GM18520 (cell line): ENCODE data around the gene SYNE2.

Experiments used
- ATAC-seq: cut with Tn5 transposase; IDR thresholded peaks from one replicate; pipeline ENCODE4 v1.9.1; 2021; ENCODE audit not compliant: unreplicated experiment

SYNE2 gene

DNA sequence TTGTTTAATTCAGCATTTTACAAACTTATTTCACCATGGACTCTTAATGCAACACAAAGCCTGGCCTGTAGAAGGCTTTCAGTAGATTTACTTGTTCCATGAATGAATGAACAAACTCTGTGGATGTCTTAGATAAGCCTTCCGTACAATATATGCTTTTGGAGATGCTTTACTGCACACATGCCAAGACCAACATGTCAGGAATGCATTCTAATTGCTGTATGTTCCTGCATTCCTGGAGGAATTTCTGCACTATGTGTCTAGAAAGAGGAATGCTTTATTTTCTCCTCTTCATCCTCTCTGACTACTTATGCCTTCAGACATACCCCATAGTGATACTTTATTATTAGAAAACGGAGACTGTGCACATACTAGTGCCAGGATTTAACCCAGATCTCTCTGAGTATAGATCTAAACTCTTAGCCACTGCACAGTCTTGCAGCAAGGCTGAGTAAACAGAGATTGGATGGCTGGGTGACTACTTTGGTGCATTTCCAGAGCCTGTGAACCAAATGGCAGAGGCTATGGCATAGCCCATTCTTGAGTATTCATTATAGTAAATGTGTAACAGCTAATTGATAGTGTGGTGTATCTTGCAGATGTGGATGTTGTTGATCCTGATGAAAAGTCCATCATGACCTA is 108.2 kb downstream of the SYNE2 start:
- no peak for ATAC-seq

DNA sequence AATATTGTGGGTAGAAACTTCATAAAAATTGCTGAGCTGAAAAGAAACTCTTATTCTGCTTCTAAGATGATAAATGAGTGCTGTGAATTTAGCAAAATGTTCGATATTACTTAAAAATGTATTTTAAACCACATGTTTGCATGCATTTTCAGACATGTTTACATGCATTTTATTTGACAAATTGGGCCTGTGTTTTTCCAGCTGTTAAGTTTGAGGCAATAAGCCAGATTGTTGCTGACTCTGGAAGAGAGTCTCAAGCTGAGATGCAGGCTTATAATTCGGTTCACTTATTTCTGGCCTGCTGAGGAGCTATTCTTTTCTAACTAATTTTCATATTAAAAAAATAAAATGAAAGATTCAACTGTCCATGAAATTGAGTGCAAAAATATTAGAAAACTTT is 110.1 kb downstream of the SYNE2 start:
- no peak for ATAC-seq

DNA sequence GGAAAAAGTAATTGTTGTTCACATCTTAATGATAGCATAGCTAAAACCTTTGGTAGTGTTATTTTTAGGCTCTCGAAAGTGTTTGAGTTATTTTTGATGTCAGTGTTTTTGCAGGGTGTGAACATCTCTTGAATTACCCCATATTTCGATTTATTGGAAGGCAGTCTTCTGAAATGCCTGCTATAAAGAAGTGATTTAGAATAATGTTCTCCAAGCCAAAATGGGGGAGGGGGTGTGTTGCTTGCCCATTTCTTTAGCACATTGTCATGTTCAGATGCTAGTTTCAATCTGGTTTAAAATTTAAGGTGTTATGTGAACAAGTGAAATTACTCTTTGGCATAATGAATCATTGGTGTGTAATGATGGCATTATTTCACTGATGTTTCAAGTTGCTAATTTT is 110.6 kb downstream of the SYNE2 start:
- ATAC-seq: no peak

DNA sequence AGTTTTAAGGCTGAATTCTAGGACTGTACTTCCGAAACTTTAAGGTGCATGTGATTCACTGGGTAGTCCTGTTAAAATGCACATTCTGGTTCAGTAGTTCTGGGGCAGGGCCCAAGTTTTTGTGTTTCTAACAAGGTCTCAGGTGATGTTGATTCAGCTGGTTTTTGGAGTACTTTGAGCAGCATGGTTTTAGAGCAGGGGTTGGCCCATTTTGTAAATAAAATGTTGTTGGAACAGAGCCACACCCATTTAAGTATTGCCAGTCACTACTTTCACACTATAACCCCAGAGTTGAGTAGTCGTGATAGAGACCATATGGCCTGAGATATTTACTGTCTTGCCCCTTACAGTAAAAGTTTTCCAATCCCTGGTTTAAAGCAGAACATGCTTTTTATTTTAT is 111.3 kb downstream of the SYNE2 start:
- no peak for ATAC-seq

DNA sequence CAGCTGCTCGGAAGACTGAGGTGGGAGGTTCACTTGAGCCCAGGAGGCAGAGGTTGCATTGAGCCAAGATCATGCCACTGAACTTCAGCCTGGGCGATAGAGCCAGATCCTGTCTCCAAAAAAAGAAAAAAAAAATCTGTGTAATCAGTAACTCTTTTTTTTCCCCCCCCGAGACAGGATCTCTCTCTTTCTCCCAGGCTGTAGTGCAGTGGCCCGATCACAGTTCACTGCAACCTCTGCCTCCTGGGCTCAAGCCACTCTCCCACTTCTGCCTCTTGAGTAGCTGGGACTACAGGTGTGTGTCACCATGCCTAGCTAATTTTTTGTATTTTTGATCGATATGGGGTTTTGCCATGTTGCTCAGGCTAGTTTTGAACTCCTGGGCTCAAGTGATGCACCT is 113.6 kb downstream of the SYNE2 start:
- no peak for ATAC-seq

DNA sequence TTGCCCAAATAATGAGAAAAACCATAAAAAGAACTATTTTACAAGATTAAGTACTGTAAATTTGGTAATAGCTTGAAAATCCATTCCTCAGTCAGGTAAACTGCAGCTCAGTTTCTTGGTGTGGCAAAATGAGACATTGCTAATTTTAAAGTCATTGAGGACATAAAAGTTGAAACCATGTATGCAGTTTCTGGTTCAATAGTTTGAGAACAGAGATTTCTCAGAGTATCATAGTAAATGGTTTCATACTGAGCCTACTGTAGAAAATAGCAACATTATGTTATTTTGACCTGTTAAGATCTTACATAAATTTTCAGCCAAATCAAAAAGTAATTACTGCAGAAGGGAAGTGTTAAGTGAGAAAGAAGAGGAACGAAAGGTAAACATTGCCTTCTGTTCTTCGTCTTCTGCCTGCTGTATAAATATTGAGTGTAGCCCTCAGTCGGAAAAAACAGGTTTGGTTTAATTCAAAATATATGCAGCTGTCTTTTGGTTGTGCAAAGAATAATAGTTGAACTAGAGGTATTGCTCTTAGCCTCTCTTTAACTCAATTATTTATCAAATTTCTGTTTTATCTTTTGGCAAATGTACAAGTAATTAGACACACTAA is 119.6 kb downstream of the SYNE2 start:
- ATAC-seq: no peak

DNA sequence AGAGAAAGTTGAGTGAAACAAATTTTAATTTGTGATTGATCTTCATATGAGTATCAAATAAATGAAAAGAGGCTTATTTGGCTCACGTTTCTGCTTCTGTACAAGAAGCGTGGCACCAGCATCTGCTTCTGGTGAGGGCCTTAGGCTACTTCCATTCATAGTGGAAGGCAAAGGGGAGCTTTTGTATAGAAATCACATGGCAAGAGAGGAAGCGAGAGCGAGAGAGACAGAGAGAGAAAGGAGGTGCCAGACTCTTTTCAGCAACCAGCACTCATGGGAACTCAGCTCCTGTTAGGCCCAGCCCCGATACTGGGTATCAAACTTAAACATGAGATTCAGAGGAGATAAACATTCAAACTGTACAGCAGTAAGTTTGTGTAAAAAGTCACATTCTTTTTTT is 121.4 kb downstream of the SYNE2 start:
- no peak for ATAC-seq

DNA sequence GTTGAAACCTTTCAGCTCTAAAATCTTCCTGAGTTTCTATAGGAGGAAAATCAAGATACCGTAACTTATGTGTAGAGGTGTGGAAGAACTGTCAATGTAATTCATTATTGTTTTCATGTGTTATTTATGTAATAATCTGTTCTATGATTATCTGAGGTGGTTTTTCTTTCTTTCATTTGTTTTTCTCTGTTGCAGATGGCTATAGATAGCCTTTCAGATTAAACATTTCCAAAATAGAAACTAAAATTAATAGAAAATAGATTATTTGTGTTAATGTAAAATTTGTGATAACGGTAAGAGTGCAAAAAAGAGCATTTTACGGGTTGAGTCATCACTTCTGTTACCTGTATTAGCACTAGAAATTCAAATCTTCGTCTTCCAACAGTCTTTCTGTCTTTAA is 128.8 kb downstream of the SYNE2 start:
- no peak for ATAC-seq

DNA sequence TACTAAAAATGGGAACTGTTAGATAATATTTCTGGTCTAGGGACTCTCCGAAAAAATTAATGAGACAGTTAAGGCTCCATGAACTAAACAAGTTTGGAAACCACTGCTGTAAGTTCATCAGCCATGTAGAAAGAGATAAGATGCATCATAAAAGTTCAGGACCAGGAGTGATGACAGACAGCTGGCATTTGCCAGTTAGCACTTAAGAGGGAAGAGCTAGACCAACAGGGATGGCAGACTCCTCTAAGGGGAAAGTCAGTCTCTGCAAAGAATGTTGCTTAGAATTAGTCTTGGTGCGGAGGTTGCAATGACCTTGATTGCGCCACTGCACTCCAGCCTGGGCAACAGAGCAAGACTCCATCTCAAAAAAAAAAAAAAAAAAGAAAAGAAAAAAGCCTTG is 129.4 kb downstream of the SYNE2 start:
- no peak for ATAC-seq

DNA sequence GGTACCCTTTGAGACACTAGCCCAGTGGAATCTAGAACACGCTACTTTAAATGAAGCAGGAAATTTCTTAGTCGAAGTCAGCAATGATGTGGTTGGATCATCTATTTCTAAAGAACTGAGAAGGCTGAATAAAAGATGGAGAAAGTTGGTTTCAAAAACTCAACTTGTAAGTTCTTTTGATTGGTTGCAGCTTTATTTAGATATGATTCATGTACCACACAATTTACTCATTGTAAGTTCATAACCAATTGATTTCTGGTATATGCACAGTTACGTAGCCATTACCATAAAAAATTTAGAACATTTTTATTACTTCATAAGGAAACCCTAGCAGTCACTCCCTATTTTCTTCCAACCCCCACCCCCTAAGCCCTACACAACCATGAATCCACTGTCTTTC is 129.8 kb downstream of the SYNE2 start:
- ATAC-seq: no peak

DNA sequence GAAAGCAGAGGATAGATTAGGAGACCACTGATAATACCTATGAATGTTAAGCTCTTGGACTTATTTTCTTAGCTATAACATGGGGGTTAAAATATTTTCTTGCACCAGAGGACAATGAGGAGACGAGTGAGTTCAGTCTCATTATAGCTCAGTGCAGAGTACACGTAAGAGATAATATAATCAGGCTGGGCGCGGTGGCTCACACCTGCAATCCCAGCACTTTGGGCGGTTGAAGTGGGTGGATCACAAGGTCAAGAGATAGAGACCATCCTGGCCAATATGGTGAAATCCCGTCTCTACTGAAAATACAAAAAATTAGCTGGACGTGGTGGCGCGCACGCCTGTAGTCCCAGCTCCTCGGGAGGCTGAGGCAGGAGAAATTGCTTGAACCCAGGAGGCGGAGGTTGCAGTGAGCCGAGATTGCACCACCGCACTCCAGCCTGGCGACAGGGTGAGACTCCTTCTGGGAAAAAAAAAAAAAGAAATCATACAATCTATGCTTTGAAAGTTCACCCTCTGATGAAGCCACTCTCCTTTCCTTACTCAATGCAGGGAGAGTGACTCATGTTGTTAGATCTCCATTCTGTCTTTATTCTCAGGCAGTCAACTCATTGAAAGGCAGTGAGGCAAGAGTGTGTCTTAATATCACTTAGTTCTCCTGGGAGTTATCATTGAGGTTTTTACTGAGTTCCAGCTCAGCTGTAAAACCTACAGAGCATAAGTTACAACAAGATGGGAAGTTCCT is 134.2 kb downstream of the SYNE2 start:
- ATAC-seq: no peak

DNA sequence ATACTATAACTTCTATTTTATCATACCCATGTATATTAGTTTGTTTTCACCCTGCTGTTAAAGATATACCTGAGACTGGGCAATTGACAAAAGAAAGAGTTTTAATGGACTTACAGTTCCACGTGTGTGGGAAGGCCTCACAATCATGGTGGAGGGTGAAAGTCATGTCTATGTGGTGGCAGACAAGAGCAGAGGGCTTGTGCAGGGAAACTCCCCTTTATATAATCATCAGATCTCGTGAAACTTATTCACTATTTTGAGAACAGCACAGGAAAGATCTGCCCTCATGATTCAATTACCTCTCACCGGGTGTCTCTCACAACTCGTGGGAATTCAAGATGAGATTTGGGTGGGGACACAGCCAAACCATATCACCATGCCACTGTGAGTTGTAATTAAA is 135.8 kb downstream of the SYNE2 start:
- no peak for ATAC-seq

DNA sequence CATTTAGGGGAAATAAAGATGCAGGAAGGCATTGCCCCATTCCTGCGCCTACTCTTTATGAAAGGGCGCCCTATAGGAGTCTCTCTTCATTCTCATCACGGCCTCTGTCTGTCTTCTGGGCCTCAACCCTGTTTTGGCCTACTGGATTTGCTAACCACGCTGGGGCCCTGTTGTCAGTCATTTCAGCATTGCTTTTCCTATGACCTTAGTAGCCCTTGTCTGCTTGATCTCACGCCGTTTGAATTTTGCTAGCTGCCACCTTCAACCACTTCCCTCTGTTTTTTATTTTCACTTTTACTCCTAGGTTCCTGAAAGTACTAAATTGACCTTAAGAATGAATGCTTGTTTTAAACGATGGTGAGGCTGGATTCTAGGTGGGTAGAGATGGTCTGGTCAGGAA is 139.0 kb downstream of the SYNE2 start:
- no peak for ATAC-seq

DNA sequence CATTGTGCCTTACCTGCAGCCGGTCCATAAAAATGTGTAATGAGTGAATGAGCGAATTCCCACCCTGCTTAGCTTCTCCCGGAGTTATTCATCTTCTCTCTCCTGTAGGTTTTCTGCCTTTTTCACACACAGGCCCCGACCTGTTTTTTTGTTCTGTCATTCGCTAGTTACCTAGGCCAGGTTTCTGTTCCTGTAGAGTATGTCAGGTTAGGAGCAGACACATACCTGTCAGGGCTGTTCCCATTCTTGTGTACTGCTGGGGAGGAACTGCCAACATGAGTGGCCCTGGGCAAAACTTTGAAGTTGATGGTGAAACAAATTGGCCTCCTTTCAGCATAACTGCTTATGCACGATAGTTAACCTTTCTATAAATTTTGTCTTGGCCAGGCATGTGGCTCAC is 140.1 kb downstream of the SYNE2 start:
- no peak for ATAC-seq

DNA sequence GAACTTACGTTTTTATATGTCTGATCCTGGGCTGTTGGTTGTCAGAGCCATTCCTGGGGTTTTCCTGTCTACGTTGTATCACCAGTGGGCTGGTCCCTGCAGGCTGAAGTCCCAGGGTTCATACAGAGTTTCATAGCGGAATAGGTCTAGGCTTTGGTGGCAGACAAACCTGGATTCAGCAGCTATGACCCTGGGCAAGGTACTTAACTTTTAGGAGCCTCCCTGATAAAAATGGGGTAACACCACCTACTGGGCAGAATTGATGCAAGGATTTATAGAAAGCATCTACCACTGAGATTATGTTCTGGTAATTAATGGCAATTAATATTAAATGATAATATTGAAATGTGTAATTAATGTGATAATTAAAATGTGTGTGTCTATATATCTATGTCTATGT is 141.2 kb downstream of the SYNE2 start:
- ATAC-seq: no peak

DNA sequence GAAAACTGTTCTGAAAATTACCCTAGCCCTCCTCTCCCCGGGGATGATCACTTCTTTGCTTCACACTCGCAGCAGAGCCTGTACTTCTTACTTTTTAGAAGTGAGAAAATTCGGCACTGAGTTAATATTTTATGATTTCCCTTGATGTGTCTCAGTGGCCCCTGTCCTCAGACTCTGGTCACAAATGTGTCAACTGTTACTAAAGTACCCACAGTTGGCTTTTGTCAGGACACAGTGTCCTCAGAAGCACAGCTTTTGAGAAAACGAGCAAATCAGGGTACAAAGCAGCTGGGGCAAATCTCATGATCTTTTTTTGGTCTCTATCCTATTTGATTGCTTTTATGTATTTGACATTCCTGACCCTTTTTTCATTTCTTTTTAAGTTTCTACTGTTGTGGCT is 142.5 kb downstream of the SYNE2 start:
- ATAC-seq: no peak

DNA sequence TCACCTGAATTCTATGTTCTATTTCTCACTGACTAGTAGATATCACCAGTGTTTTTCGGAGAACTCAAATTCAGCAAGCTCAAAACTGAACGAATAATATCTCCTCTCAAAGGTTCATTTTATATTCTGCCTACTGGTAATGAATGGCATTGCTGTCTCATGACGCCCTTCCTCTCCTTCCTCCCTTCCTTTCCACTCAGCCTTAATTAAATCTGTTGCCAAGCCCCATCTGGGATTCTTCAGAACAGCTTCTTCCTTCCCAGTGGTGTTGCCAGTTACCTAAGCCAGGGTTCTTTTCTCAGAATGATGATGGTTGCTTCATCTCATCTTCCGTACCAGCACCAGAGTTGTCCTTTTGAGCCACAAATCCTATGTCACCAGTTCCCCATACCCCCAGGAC is 143.2 kb downstream of the SYNE2 start:
- ATAC-seq: no peak

DNA sequence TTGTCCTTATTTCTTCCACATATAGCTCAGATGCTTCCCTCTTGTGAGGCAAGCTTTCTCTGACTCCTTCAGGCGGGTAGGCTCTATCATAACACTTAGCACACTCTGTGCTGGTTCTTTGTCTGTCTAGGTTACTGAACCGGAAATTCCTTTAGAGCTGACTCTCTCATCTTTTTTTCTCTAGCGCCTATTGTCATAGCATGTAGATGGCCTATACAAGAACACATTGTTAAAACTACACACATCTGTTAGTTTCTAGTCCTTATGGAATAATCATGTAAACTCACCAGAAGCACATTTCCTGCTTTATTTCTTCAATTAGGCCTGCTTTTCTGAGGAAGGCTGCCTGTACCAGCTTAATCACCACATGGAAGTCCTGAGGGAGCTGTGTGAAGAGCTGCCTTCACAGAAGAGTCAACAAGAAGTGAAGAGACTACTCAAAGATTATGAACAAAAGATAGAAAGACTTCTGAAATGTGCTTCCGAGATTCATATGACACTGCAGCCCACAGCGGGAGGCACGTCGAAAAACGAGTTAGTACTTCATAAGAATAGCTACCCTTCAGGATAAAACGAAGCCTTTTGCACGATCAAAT is 143.9 kb downstream of the SYNE2 start:
- ATAC-seq: no peak

DNA sequence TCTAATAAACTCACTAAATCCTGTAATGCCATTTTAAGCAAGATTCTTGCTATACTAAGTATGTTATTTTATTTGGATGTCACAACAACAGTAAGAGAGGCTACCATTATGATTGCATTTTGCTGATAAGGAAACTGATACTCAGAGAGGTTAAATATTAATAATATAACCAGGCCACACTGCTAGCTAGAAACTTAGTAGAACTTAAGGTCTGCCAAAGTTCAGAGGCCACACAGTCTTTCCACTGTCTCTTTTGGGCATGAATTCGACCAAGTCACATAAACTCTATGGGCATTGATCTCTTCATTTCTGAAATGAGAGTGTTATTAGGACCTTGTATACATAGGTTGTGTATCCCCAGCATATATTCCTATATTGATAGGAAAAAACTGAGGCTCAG is 147.9 kb downstream of the SYNE2 start:
- ATAC-seq: no peak

DNA sequence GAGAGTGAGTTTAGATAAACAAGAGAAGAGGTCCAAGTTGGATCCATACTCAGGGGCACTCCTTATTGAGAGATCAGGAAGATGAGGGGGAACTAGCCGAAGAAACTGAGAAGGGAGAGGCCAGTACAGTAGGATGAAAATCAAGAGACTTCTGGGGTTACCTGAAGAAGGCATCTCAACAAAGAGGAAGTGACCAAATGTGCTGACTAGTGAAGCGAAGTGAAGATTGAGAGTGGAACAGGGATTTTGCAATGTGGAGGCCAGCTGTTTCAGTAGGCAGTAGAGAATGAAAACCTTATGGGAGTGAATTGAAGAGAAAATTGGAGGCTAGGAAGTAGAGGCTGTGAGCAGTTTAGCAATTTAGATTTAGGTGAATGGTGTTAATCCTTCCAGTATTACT is 153.0 kb downstream of the SYNE2 start:
- no peak for ATAC-seq

DNA sequence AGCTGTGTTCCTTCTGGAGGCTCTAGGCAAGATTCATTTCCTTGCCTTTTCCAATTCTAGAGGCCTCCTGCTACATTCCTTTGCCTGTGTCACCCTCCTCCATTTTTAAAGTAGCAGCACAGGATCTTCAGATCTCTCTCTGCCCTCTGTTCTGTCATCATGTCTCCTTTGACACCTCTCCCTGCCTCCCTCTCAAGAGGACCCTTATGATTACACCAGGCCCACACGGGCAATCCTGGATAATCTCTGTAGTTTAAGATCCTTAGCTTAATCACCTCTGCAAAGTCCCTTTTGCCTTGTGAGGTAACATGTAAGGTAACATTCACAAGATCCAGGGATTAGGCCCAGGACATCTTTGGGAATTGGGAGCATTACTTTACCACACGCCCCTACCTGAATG is 155.2 kb downstream of the SYNE2 start:
- no peak for ATAC-seq

DNA sequence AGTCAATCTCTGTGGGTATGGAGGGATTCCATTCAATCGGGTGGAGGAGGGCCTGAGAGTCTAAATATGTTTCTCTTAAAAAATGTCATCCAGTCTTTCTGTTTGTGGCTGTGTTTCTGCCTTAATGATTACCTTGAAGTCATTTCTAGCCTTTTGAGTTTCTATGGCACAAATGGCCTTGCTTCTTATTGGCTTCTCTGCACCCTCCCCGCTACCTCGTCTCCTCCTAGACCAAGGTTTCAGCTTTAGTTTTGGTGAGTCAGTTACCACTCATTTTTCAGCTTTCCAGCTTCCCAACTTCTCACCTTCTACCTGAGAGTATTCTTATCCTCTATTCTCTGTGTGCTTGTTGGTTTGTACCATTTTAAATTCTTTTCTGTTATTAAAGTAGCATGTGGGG is 159.2 kb downstream of the SYNE2 start:
- ATAC-seq: no peak
